HG03565 (cell line): ENCODE results near the gene IFNW1.
A peak's percentile ranks its signal among the peaks of the same experiment; 100 is the strongest.
"Not testable (repeated sequence)": the region's sequence is repeated elsewhere in the genome, so short reads cannot be mapped to it uniquely, and the experiment has no call there.

Experiments used
- ATAC-seq: cut with Tn5 transposase; IDR thresholded peaks from one replicate; pipeline ENCODE4 v1.9.1; 2021; ENCODE audit warnings: mild to moderate bottlenecking, moderate library complexity; ENCODE audit not compliant: unreplicated experiment

IFNW1 gene

GRCh38 chr9:21141427-21141882 lies at the start of gene IFNW1:
Gene IFNW1 (minus strand): TSS chr9:21141832. CDS start chr9:21141570, 262 bp downstream.
- ATAC-seq: peak; percentile 54

GRCh38 chr9:21187487-21187886 lies 45.9 kb upstream of the IFNW1 start, which contains the start of gene IFNA4:
Gene IFNA4 (minus strand): TSS chr9:21187587. CDS start chr9:21187531, 56 bp downstream.
- not testable (repeated sequence) for ATAC-seq

- ATAC-seq: peak; percentile 95
Observed at GRCh38 chr9:21182810-21183736, 41.4 kb upstream of the IFNW1 start.

DNA sequence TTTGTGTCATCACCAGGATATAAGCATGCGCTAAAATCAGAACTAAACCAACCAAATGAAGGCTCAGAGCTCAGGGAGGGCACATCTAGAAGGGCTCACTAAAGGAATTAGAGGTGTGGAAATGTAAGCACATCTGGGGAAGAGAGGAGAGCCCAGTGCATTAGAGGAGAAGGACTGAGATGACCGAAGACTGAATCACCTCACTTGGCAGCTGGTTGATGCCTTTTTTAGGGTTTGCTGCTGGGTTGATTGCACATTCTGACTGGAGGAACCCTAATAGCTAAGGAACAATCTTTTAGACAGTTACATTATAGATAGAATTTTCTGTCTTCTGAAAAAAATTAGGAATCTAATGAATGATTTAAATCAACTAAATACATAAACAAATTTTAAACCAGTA lies 33.0 kb upstream of the IFNW1 start:
- ATAC-seq: no peak

- no peak for ATAC-seq
Observed at GRCh38 chr9:21172156-21172555, 30.5 kb upstream of the IFNW1 start.

DNA sequence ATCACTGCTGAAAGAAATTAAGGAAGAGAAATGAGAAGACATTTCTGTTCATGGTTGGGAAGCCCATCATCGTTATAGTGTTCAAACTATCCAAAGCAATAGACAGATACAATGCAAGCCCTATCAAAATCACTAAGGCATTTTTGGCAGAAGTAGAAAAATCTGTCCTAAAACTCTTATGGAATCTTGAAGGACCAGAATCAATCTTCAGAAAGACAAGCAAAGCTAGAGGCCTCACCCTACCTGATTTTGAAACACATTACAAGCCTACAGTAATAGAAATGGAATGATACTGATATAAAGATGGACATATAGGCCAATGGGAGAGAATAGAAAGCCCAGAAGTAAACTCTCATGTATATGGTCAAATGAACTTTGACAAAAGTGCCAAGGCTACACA lies 29.7 kb upstream of the IFNW1 start:
- ATAC-seq: no peak

- ATAC-seq: not testable (repeated sequence)
Observed at GRCh38 chr9:21166560-21166959, 24.9 kb upstream of the IFNW1 start, which contains the start of gene IFNA21. Gene IFNA21 (minus strand): TSS chr9:21166660. CDS start chr9:21166612, 48 bp downstream.

DNA sequence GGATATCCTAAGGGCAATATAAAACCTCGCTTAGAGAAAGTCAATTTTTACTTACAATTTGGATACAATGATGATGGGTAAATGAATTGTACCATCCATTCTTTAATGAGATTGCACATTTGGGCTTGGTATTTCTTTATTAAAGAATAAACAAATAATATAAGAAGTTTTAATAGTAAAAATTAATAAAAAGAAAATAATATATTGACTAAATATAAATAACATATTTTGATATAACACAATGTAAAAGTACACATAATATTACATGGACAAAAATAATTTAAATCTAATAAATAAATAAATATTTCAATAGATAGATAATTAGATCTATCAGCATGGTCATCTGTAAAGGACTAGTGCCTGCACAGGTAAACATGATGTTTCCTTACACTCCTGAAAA lies 23.9 kb upstream of the IFNW1 start:
- ATAC-seq: no peak

DNA sequence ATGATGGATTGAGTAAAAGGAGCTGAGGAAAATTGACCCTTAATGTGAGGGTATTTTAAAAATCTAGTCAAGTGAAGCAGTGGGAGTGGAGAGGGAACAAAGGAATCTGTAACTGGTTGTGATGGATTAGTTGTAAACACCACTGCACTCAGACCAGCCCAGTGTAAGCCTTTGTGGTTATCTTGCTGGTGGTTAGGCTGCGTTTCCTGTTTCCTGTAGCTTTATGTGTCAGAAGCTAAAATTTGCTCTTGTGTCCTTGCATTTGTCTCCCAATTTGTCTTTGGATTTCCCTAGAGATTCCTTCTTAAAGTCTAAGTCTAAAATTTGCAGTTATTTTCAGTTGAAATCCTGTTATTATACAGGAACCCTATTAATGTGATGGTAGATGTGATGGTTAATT lies 18.5 kb upstream of the IFNW1 start:
- ATAC-seq: peak; percentile 96

DNA sequence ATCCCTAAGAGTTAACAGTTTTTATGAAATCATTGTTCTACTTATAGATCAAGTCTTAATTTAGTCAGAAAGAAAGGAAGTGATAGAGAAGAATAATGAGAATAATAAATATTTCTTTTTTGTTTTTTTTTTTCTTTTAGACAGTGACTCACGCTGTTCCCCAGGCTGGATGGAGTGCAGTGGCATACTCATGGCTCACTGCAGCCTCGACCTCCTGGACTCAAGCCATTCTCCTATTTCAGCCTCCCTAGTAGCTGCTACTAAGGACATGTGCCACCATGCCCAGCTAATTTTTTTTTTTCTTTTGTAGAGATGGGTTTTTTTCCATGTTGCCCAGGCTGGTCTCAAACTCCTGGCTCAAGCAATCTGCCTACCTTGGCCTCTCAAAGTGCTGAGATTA lies 13.9 kb upstream of the IFNW1 start:
- ATAC-seq: no peak

DNA sequence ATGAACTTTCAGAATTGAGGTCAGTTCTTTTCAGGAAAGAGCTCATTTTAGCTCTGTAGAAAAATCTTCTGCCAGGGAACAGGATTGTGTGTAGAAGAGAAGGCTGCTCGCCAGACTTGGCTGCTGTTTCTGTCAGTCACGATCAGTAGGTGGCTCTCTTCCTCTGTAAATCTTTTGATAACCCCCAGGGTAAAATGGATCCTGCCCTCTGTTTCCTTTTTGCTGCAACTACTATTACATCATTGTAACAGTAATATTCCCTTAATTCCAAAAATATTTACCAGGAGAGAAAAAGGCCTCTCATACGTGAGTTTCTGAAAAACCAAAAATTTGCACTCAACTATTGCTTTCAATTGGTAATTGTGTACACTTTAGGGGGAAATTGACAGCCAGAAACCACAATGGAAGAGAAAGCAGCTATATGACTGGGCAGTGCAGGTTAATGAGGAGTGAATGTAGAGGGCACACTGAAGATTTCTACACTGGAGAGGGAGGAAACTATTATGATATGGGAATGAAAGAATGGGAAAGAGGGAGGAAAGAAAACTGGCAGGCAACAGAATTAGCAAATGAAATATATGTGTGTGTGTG lies 12.5 kb upstream of the IFNW1 start:
- ATAC-seq: peak; percentile 79

GRCh38 chr9:21153336-21154017 lies 11.8 kb upstream of the IFNW1 start:
- ATAC-seq: no peak

GRCh38 chr9:21144603-21145002 lies 3.0 kb upstream of the IFNW1 start:
- ATAC-seq: peak; percentile 45

- no peak for ATAC-seq
Observed at GRCh38 chr9:21137020-21137419, 4.6 kb downstream of the IFNW1 start.

DNA sequence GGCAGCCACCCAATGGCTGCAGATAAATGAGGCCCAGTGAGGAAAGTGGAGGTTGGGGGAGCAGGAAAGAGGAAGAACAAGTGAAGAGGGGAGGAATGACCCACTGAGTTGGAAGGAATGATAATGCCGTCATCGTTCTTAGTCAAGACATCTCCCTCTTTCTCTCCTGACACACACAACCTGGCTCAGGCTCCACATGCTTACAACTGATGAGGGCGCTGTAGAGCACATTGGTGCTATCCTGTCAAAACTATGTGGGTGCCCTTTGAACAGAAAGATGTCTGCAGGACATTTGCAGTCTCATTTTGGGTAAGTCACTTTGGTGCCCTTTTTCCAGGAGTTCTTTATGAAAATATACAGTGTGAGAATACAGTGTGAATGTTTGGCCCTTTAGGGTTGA lies 5.9 kb downstream of the IFNW1 start:
- ATAC-seq: no peak

- ATAC-seq: not testable (repeated sequence)
Observed at GRCh38 chr9:21128186-21128585, 13.4 kb downstream of the IFNW1 start.

GRCh38 chr9:21121595-21122251 lies 19.9 kb downstream of the IFNW1 start:
- peak; percentile 97 for ATAC-seq

DNA sequence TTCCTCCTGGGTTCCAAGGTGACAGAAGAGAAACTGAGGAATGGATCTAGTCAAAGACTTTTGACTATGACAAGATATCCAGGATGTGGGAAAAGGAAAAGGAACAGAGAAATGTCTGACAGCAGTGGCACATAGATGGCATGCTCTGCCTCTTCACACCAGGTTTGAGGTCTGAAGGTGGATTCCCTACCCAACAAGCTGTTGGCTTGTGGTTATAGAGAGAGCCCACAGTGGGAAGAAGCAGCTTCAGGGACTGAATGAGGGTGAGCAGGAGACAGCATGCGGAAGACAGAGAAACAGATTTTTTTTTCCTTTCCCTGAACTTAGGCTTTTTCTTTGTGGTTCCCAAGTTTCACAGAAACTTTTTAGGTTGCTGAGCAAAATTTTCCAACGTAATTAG lies 20.6 kb downstream of the IFNW1 start:
- peak; percentile 30 for ATAC-seq

DNA sequence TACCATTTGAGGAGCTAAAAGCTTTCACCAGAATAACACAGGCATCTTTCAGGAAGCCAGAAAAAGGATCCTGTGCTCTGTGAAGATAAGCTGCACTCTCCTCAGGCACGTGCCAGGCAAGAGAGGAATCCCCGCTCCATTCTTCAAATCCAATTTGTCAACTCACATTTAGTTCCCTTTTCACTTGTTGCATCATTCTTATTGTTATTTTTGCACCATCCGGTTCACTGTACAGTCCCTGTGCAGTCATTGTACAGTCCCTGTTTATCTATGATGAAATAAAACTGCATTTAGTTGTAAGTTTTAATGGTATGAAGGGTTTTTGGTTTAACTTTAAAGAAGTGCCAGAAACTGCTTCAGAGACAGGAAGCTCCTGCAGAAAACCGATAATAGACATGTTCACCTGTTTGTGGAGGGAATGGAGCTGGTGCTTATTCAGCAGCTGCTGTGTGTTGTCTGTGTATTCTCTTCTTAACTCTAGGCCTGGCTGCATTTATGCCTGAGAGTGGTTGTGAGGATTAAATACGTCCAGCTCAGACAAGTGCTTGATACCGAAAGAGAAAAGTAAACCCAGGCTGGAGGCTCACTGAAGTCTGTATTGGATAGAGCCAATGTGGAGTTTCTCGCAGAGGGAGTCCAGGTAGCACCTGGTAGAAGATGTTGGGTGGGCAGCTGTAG lies 22.4 kb downstream of the IFNW1 start:
- ATAC-seq: no peak

GRCh38 chr9:21114311-21114710 lies 27.3 kb downstream of the IFNW1 start:
- no peak for ATAC-seq
